ENCODE measurements around the gene BMP3. TPM values are rescaled to one million over a fixed set of nuclear protein-coding genes. Genes with fewer than 3 reads are reported as not detected.

BMP3 gene
- total and polyA plus RNA-seq, 2 of the 8 experiments (the other 6 are each of a cell fraction or from before 2014, with no cell fraction given): 0.02 TPM; not detected in 1

DNA sequence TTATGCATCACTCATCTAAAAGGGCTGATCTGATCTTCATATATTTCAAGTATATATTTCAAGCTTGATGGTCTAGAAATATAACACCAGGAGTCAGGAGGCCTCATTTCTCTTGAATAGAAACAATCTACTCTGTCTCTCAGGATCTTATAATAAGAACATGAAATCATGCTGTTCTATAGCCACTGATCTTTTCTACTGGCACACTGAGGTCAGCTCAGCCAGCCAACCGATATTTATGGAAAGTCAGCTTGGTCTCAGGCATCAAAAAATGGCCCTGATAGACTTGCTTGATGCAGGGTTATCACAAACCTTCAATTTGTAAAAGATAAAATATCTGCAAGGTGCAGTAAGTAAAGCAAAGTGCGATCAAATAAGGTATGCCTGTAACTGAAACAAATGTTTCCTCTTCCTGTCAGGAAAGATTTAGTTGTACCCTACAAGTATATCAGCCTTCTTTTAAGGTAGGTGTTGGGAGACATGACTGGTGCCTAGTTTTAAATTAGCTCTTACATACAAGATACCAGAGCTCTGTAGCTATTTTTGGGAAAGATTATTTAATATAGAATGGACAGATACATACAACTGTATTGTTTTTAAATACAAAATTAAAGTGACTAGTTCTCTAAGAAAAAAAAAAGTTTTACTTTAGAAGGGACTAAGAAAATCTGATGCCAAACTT lies 63.4 kb downstream of the BMP3 start (continued):
- TF ChIP-seq SIN3A (conservative IDR thresholded peaks at IDR 0.05 in 1 of 2, IDR thresholded peaks at IDR 0.05 in 1 of 2; ENCODE audit: low read depth in 1 of 2, low read length in 2 of 2) (no peak), PHF8 (conservative IDR thresholded peaks at IDR 0.05; ENCODE audit: low read depth, low read length) (no peak), CHD2 (IDR thresholded peaks at IDR 0.05; ENCODE audit: low read length) (no peak), NRF1 (IDR thresholded peaks at IDR 0.05; ENCODE audit: low read depth, low read length) (no peak), ASH2L (IDR thresholded peaks at IDR 0.05; ENCODE audit: low read length) (no peak), ATF2 (IDR thresholded peaks at IDR 0.05; ENCODE audit: low read length) (no peak)
